ENCODE results near the gene ZCCHC14.
A peak's percentile ranks its signal among the peaks of the same experiment; 100 is the strongest.
"Not testable (repeated sequence)": the region's sequence is repeated elsewhere in the genome, so short reads cannot be mapped to it uniquely, and the experiment has no call there.

The ZCCHC14 gene

DNA sequence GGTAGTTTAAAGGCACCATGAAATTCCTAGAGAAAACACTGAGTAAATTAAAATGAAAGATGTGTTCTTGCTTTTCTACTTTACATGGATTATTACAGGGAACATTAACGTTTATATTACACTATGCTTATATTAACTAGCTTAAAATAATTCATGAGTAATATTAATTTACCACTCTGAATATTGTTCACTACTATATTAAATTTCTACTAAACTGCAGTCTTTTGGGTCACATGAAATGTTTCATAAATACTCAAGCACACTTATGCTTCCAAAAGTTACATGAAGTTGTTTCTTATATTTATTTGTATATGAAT lies 104.0 kb downstream of the ZCCHC14 start:
- H3K4me3 ChIP-seq (ENCODE audit: low read depth, low read length), result no peak overlapping the region
- peaks cover 6 to 12% of the 10 kb centered on the region in 2 experiments for H3K4me1 ChIP-seq (ENCODE audit: control insufficient read depth in 1 of 2, insufficient read depth in 2 of 2, low read length in 2 of 2)
- H3K23ac ChIP-seq (ENCODE audit: low read length), result no peak overlapping the region
- H4K91ac ChIP-seq (ENCODE audit: low read depth, low read length), result no peak overlapping the region
- no peak overlapping the region for H4K12ac ChIP-seq (ENCODE audit: low read depth, low read length)
- no peak overlapping the region for H2AK5ac ChIP-seq (ENCODE audit: low read length)
- no peaks in the 10 kb centered on the region for H3K27me3 ChIP-seq (ENCODE audit: insufficient read depth, low read length)
- H3K14ac ChIP-seq (ENCODE audit: low read length), result no peak overlapping the region
- WGBS (ENCODE audit: extremely low coverage, insufficient coverage, insufficient read length), result no CpG with 5 or more reads among the region's 1 CpG
- H3K9me3 ChIP-seq (ENCODE audit: insufficient read depth, low read depth, low read length), result no peaks in the 10 kb centered on the region
- peaks cover 16% of the 10 kb centered on the region for H3K79me1 ChIP-seq (ENCODE audit: low read length)
- no peak overlapping the region for H3K9ac ChIP-seq (ENCODE audit: low read length)
- no peaks in the 10 kb centered on the region for H3K36me3 ChIP-seq (ENCODE audit: control insufficient read depth in 1 of 2, insufficient read depth in 2 of 2, low read length in 2 of 2)
- no peak overlapping the region for H2BK5ac ChIP-seq (ENCODE audit: low read depth, low read length, poor library complexity)
- no peak overlapping the region for H3K4ac ChIP-seq (ENCODE audit: low read depth, low read length)
- no peak overlapping the region for H4K8ac ChIP-seq (ENCODE audit: low read depth, low read length)
- DNase-seq, result no peak
- H2BK120ac ChIP-seq (ENCODE audit: insufficient read depth, low read length, poor library complexity), result no peak overlapping the region
- H3K4me2 ChIP-seq (ENCODE audit: low read length), result peak overlapping the region; percentile 48
- H3K27ac ChIP-seq (ENCODE audit: low read depth, low read length), result no peak overlapping the region
- no peak overlapping the region for H2AFZ ChIP-seq (ENCODE audit: insufficient read depth, low read length, poor library complexity)
- H3K79me2 ChIP-seq (ENCODE audit: control insufficient read depth, insufficient read depth, low read length, poor library complexity), result peaks cover 17% of the 10 kb centered on the region
- no peak overlapping the region for H3K18ac ChIP-seq (ENCODE audit: low read length)
- no peak overlapping the region for H2BK12ac ChIP-seq (ENCODE audit: low read length)

DNA sequence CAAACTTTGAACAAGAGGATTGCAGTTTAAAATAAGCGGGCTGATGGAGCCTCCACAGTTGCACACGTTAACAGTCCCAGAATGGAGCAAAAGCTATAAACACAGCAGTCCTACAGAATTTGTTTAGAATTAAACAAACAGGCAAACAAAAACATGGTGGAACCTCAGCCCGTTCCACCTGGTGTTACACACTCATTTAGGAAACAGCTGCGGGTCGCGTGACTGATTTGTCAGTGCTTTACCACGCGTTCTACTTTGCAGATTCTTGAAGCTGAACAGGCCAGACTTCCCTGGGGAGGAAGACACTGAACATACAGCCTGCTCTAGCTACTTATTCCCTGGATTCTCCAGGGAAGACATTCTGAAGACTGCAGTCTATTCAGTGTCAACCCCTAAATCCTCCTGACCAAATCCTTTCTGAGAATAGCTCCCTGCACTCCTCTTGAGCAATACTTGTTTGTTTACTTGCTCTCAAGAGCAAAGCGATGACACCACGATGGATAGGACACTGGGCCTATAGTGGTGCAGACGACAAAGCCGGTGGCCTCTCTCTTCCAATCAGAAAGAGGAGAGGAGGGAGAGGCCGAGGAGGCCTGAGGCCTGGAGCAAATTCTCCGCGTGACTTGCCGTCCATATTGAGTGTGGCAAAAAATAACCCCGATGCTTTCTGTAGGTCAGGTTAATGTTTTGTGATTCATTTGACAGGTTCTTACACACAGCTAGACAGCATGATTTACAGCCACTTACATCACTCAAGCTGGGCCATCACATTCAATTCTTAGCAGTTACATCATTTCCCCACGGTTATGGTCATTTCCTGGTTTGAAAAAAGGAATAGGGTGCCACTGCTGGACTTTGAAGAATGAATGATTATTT lies 104.6 kb downstream of the ZCCHC14 start:
- H2AK5ac ChIP-seq (ENCODE audit: low read length), result no peak overlapping the region
- H3K27ac ChIP-seq (ENCODE audit: low read depth, low read length), result peak overlapping the region; percentile 52
- H3K23ac ChIP-seq (ENCODE audit: low read length), result no peak overlapping the region
- H3K79me2 ChIP-seq (ENCODE audit: control insufficient read depth, insufficient read depth, low read length, poor library complexity), result peaks cover 17% of the 10 kb centered on the region
- H3K27me3 ChIP-seq (ENCODE audit: insufficient read depth, low read length), result no peaks in the 10 kb centered on the region
- no peak overlapping the region for H3K18ac ChIP-seq (ENCODE audit: low read length)
- no peak overlapping the region for H2BK5ac ChIP-seq (ENCODE audit: low read depth, low read length, poor library complexity)
- peaks cover 19% of the 10 kb centered on the region for H3K79me1 ChIP-seq (ENCODE audit: low read length)
- H2BK12ac ChIP-seq (ENCODE audit: low read length), result no peak overlapping the region
- no peak overlapping the region for H3K9ac ChIP-seq (ENCODE audit: low read length)
- peak; percentile 99 for DNase-seq
- peaks cover 6 to 10% of the 10 kb centered on the region in 2 experiments for H3K4me1 ChIP-seq (ENCODE audit: control insufficient read depth in 1 of 2, insufficient read depth in 2 of 2, low read length in 2 of 2)
- H2BK120ac ChIP-seq (ENCODE audit: insufficient read depth, low read length, poor library complexity), result no peak overlapping the region
- H3K14ac ChIP-seq (ENCODE audit: low read length), result no peak overlapping the region
- WGBS (ENCODE audit: extremely low coverage, insufficient coverage, insufficient read length), result no CpG with 5 or more reads among the region's 18 CpGs
- H4K8ac ChIP-seq (ENCODE audit: low read depth, low read length), result peak overlapping the region; percentile 54
- no peak overlapping the region for H3K4me3 ChIP-seq (ENCODE audit: low read depth, low read length)
- peak overlapping the region; percentile 51 for H3K4me2 ChIP-seq (ENCODE audit: low read length)
- no peaks in the 10 kb centered on the region for H3K9me3 ChIP-seq (ENCODE audit: insufficient read depth, low read depth, low read length)
- peak overlapping the region; percentile 55 for H4K91ac ChIP-seq (ENCODE audit: low read depth, low read length)
- H3K4ac ChIP-seq (ENCODE audit: low read depth, low read length), result no peak overlapping the region
- H2AFZ ChIP-seq (ENCODE audit: insufficient read depth, low read length, poor library complexity), result peak overlapping the region; percentile 66
- no peaks in the 10 kb centered on the region for H3K36me3 ChIP-seq (ENCODE audit: control insufficient read depth in 1 of 2, insufficient read depth in 2 of 2, low read length in 2 of 2)
- H4K12ac ChIP-seq (ENCODE audit: low read depth, low read length), result no peak overlapping the region

DNA sequence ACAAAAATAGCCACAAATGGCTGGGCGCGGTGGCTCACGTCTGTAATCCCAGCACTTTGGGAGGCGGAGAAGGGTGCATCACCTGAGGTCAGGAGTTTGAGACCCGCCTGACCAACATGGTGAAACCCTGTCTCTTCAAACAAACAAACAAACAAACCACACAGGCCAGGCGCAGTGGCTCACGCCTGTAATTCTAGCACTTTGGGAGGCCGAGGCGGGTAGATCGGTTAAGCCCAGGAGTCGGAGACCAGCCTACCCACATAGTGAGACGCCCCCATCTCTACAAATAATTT lies 108.0 kb downstream of the ZCCHC14 start:
- Histone ChIP-seq H4K91ac (ENCODE audit: low read depth, low read length) (peak overlapping the region; percentile 20), H2AFZ (ENCODE audit: insufficient read depth, low read length, poor library complexity) (peak overlapping the region; percentile 34), H3K79me1 (ENCODE audit: low read length) (peaks cover 13% of the 10 kb centered on the region), H4K12ac (ENCODE audit: low read depth, low read length) (peak overlapping the region; percentile 45), H3K4me1 (ENCODE audit: control insufficient read depth in 1 of 2, insufficient read depth in 2 of 2, low read length in 2 of 2) (peaks cover 2 to 11% of the 10 kb centered on the region in 2 experiments), H4K8ac (ENCODE audit: low read depth, low read length) (peak overlapping the region; percentile 58), H3K4me2 (ENCODE audit: low read length) (peak overlapping the region; percentile 72)
- H3K9ac ChIP-seq (ENCODE audit: low read length); H3K36me3 ChIP-seq (ENCODE audit: control insufficient read depth in 1 of 2, insufficient read depth in 2 of 2, low read length in 2 of 2); H2BK120ac ChIP-seq (ENCODE audit: insufficient read depth, low read length, poor library complexity); H3K27me3 ChIP-seq (ENCODE audit: insufficient read depth, low read length); H3K23ac ChIP-seq (ENCODE audit: low read length); H3K4me3 ChIP-seq (ENCODE audit: low read depth, low read length); H2BK5ac ChIP-seq (ENCODE audit: low read depth, low read length, poor library complexity); H3K9me3 ChIP-seq (ENCODE audit: insufficient read depth, low read depth, low read length); H3K18ac ChIP-seq (ENCODE audit: low read length); H3K4ac ChIP-seq (ENCODE audit: low read depth, low read length); H3K27ac ChIP-seq (ENCODE audit: low read depth, low read length); H2BK12ac ChIP-seq (ENCODE audit: low read length); H2AK5ac ChIP-seq (ENCODE audit: low read length); H3K79me2 ChIP-seq (ENCODE audit: control insufficient read depth, insufficient read depth, low read length, poor library complexity); H3K14ac ChIP-seq (ENCODE audit: low read length): not testable (repeated sequence)
- no CpG with 5 or more reads among the region's 12 CpGs for WGBS (ENCODE audit: extremely low coverage, insufficient coverage, insufficient read length)
- peak; percentile 76 to 88 for DNase-seq

DNA sequence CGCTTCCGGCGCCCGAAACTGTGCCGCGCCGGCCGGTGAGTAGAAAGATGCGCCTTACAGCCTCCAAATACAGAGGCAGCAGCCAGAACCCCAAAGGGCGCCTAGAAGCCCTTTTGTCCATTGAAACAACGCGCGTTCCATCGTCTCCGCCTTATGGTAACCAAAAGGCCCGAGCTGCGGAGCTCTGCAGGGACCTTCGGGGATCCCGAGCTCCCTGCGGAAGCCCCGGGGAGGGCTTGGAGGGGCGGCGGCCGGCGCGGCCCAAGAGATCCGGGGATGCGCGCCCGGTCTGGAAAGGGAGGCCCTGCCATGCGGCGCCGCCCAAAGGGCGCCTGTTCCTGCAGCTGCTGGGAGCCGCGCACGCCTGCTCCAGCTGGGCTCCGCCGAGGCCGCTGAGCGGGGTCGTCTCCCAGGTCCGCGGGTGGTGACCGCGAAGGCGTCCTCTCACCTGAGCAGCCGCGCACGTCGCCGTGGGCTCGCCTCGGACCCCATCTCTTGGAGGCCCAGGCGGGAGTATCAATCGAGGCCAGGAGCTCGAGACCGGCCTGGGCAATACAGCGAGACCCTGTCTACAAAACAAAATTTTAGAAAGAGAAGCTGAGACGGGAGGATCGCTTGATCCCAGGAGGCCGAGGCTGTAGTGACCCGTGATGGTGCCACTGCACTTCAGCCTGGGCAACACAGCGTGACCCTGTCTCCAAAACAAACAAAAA lies 108.5 kb downstream of the ZCCHC14 start:
- peak overlapping the region; percentile 22 for H2BK5ac ChIP-seq (ENCODE audit: low read depth, low read length, poor library complexity)
- peak overlapping the region; percentile 79 for H3K4me3 ChIP-seq (ENCODE audit: low read depth, low read length)
- peaks cover 13% of the 10 kb centered on the region for H3K79me1 ChIP-seq (ENCODE audit: low read length)
- no peaks in the 10 kb centered on the region for H3K27me3 ChIP-seq (ENCODE audit: insufficient read depth, low read length)
- peaks cover 2 to 11% of the 10 kb centered on the region in 2 experiments for H3K4me1 ChIP-seq (ENCODE audit: control insufficient read depth in 1 of 2, insufficient read depth in 2 of 2, low read length in 2 of 2)
- WGBS (ENCODE audit: extremely low coverage, insufficient coverage, insufficient read length), result no CpG with 5 or more reads among the region's 64 CpGs
- peak overlapping the region; percentile 39 for H3K27ac ChIP-seq (ENCODE audit: low read depth, low read length)
- no peak overlapping the region for H3K18ac ChIP-seq (ENCODE audit: low read length)
- H2AFZ ChIP-seq (ENCODE audit: insufficient read depth, low read length, poor library complexity), result peak overlapping the region; percentile 34
- peak overlapping the region; percentile 38 for H3K9ac ChIP-seq (ENCODE audit: low read length)
- peaks cover 10% of the 10 kb centered on the region for H3K79me2 ChIP-seq (ENCODE audit: control insufficient read depth, insufficient read depth, low read length, poor library complexity)
- DNase-seq, result peak; percentile 33 to 58
- peak overlapping the region; percentile 8 for H3K14ac ChIP-seq (ENCODE audit: low read length)
- H4K8ac ChIP-seq (ENCODE audit: low read depth, low read length), result peak overlapping the region; percentile 58
- H3K4ac ChIP-seq (ENCODE audit: low read depth, low read length), result no peak overlapping the region
- H3K23ac ChIP-seq (ENCODE audit: low read length), result no peak overlapping the region
- peak overlapping the region; percentile 72 for H3K4me2 ChIP-seq (ENCODE audit: low read length)
- no peak overlapping the region for H2AK5ac ChIP-seq (ENCODE audit: low read length)
- H3K9me3 ChIP-seq (ENCODE audit: insufficient read depth, low read depth, low read length), result no peaks in the 10 kb centered on the region
- peak overlapping the region; percentile 7 for H2BK12ac ChIP-seq (ENCODE audit: low read length)
- H2BK120ac ChIP-seq (ENCODE audit: insufficient read depth, low read length, poor library complexity), result peak overlapping the region; percentile 20
- peak overlapping the region; percentile 20 for H4K91ac ChIP-seq (ENCODE audit: low read depth, low read length)
- H4K12ac ChIP-seq (ENCODE audit: low read depth, low read length), result peak overlapping the region; percentile 45
- H3K36me3 ChIP-seq (ENCODE audit: control insufficient read depth in 1 of 2, insufficient read depth in 2 of 2, low read length in 2 of 2), result peaks cover 0 to 2% of the 10 kb centered on the region in 2 experiments
